T-cell (primary cell): Measurements from ENCODE around the gene PAGE2. TPM values are rescaled to one million over a fixed set of nuclear protein-coding genes. Genes with fewer than 3 reads are reported as not detected.
"Not testable (repeated sequence)": the region's sequence is repeated elsewhere in the genome, so short reads cannot be mapped to it uniquely, and the experiment has no call there.

ENCODE experiments used
- ATAC-seq, 4 experiments: fragments of 200-7000 bp in 3 of 4; fragments of 150-1000 bp in 1 of 4; cut with Tn5 transposase; replicated peaks in 1 of 4; 1 replicate in 3 of 4; 2 replicates in 1 of 4; pipeline ENCODE4 v1.10.0; 2021; ENCODE audit warnings: moderate library complexity in 3 of 4, mild to moderate bottlenecking in 2 of 4, moderate number of reproducible peaks in 1 of 4
- CTCF ChIA-PET, 2 donors: fragments of 300-600 bp; sonication (Branson Sonifier 250); formaldehyde crosslinking; loops; one replicate each; lab custom pipeline; 2022; ENCODE audit warnings: antibody characterized with exemption in 2 of 2; lab: Charles Lee
- POLR2A ChIA-PET, 2 donors: fragments of 300-600 bp; sonication (Branson Sonifier 250); formaldehyde crosslinking; loops; one replicate each; lab custom pipeline; 2022; ENCODE audit warnings: antibody characterized with exemption in 2 of 2; lab: Charles Lee
- DNase-seq, 35 experiments: peaks; one replicate each; pipeline versions ENCODE4 v3.0.0 to v3.0.0-alpha.2; 2013 to 2023
- H3K27ac ChIP-seq: one replicate; pipeline ENCODE4 v1.5.1; 2013; ENCODE audit warnings: low read length
- H3K27me3 ChIP-seq, 2 experiments: replicated peaks in 1 of 2; 1 replicate in 1 of 2; 2 replicates in 1 of 2; pipeline versions ENCODE4 v1.6.1 to v1.7.0; 2013; ENCODE audit warnings: low read length in 1 of 2, mixed read lengths in 1 of 2; ENCODE audit not compliant: control insufficient read depth in 2 of 2, insufficient read depth in 2 of 2; ENCODE audit errors: extremely low read depth in 1 of 2
- H3K36me3 ChIP-seq, 2 donors: 1 replicate in 1 of 2; 2 replicates in 1 of 2; pipeline versions ENCODE4 v1.6.1 to v1.7.0; 2013; ENCODE audit warnings: low read length in 1 of 2; ENCODE audit not compliant: control insufficient read depth in 2 of 2, insufficient read depth in 1 of 2; ENCODE audit errors: extremely low read depth in 1 of 2
- H3K4me1 ChIP-seq, 2 experiments: 1 replicate in 1 of 2; 2 replicates in 1 of 2; pipeline versions ENCODE4 v1.6.1 to v1.7.0; 2013; ENCODE audit warnings: low read length in 2 of 2, mixed read lengths in 1 of 2; ENCODE audit not compliant: insufficient read depth in 2 of 2, control insufficient read depth in 1 of 2; ENCODE audit errors: extremely low read depth in 1 of 2
- H3K4me3 ChIP-seq, 2 donors: 1 replicate in 1 of 2; 2 replicates in 1 of 2; pipeline versions ENCODE4 v1.5.1 to v1.7.0; 2013; ENCODE audit warnings: mild to moderate bottlenecking in 2 of 2, low read length in 1 of 2, moderate library complexity in 1 of 2; ENCODE audit not compliant: control insufficient read depth in 1 of 2; ENCODE audit errors: extremely low read depth in 1 of 2
- H3K9me3 ChIP-seq: 2 replicates; pipeline ENCODE4 v1.7.0; 2013
- H3K27ac Mint-ChIP-seq, 2 donors: one replicate each; pipeline ENCODE4 v1.8.0; 2020 to 2021; ENCODE audit warnings: mild to moderate bottlenecking in 2 of 2, mixed read lengths in 2 of 2
- H3K27me3 Mint-ChIP-seq, 2 donors: one replicate each; pipeline ENCODE4 v1.8.0; 2021 to 2022; ENCODE audit warnings: mixed read lengths in 2 of 2
- H3K36me3 Mint-ChIP-seq: one replicate; pipeline ENCODE4 v1.8.0; 2021; ENCODE audit warnings: mixed read lengths
- H3K4me1 Mint-ChIP-seq, 3 donors: one replicate each; pipeline ENCODE4 v1.8.0; 2020 to 2022; ENCODE audit warnings: mixed read lengths in 3 of 3, mild to moderate bottlenecking in 1 of 3
- H3K4me3 Mint-ChIP-seq, 3 donors: one replicate each; pipeline ENCODE4 v1.8.0; 2020 to 2022; ENCODE audit warnings: mild to moderate bottlenecking in 3 of 3, mixed read lengths in 3 of 3, moderate library complexity in 3 of 3
- H3K9me3 Mint-ChIP-seq, 3 donors: one replicate each; pipeline ENCODE4 v1.8.0; 2020 to 2022; ENCODE audit warnings: mixed read lengths in 3 of 3
- WGBS: methylation state at CpG from one replicate; pipeline ENCODE4 v1.1.5; 2013; ENCODE audit warnings: missing lambda C conversion rate; ENCODE audit not compliant: insufficient coverage; 5-methylcytosine and 5-hydroxymethylcytosine counted together
- total RNA-seq, 35 experiments: library from RNA in 6 of 35; stranded (reverse) in 6 of 35; fragments of 120-200 nt in 1 of 35; gene quantifications; one replicate each; pipeline versions ENCODE4 v1.2.1 to v1.2.4 and lab custom pipeline; 2013 to 2026

The PAGE2 gene
- total RNA-seq, 5 donors from 2014 or later (not counting 1 experiment from before 2014, with no cell fraction given): not detected

GRCh38 chrX:55102754-55103153 is 13.9 kb downstream of the PAGE2 start:
- no peak overlapping the region for H3K27ac ChIP-seq
- no peaks in the 10 kb centered on the region for H3K36me3 ChIP-seq
- peaks cover 3 to 18% of the 10 kb centered on the region in 2 donors for H3K27me3 Mint-ChIP-seq

GRCh38 chrX:55107262-55107661 is 18.4 kb downstream of the PAGE2 start:
- DNase-seq (no peak), ATAC-seq (no peak)
- Mint-ChIP-seq H3K27me3 (peaks cover 0 to 7% of the 10 kb centered on the region in 2 donors), H3K4me1 (peaks cover 0 to 8% (median 0%) of the 10 kb centered on the region in 3 donors), H3K4me3 (no peak overlapping the region), H3K9me3 (peaks cover 0 to 3% (median 0%) of the 10 kb centered on the region in 3 donors), H3K27ac (no peak overlapping the region), H3K36me3 (no peaks in the 10 kb centered on the region)
- ChIA-PET POLR2A (no interaction called here), CTCF (no interaction called here)
- Histone ChIP-seq H3K9me3 (no peaks in the 10 kb centered on the region), H3K36me3 (no peaks in the 10 kb centered on the region), H3K4me3 (no peak overlapping the region), H3K4me1 (no peaks in the 10 kb centered on the region), H3K27me3 (no peaks in the 10 kb centered on the region), H3K27ac (no peak overlapping the region)

More at GRCh38 chrX:55102754-55103153, 13.9 kb downstream of the PAGE2 start:
- CTCF ChIA-PET: no interaction called here
- POLR2A ChIA-PET: no interaction called here
- no peak overlapping the region for H3K4me3 Mint-ChIP-seq
- H3K27ac Mint-ChIP-seq: no peak overlapping the region
- Histone ChIP-seq H3K4me3 (no peak overlapping the region), H3K27me3 (no peaks in the 10 kb centered on the region), H3K9me3 (no peaks in the 10 kb centered on the region), H3K4me1 (no peaks in the 10 kb centered on the region)
- H3K4me1 Mint-ChIP-seq: peaks cover 0 to 6% (median 0%) of the 10 kb centered on the region in 3 donors
- ATAC-seq (no peak), DNase-seq (no peak)
- no CpG with 5 or more reads among the region's 3 CpGs for WGBS
- no peaks in the 10 kb centered on the region for H3K36me3 Mint-ChIP-seq
- H3K9me3 Mint-ChIP-seq: peaks cover 0 to 3% (median 0%) of the 10 kb centered on the region in 3 donors

- no peak for DNase-seq
- Mint-ChIP-seq H3K4me3 (no peak overlapping the region), H3K4me1 (peaks cover 0 to 6% (median 0%) of the 10 kb centered on the region in 3 donors), H3K27ac (no peak overlapping the region), H3K9me3 (peaks cover 0 to 3% (median 0%) of the 10 kb centered on the region in 3 donors), H3K36me3 (no peaks in the 10 kb centered on the region), H3K27me3 (peaks cover 0 to 4% of the 10 kb centered on the region in 2 donors)
- Histone ChIP-seq H3K4me1 (no peaks in the 10 kb centered on the region), H3K9me3 (no peaks in the 10 kb centered on the region), H3K36me3 (no peaks in the 10 kb centered on the region), H3K4me3 (no peak overlapping the region), H3K27ac (no peak overlapping the region), H3K27me3 (no peaks in the 10 kb centered on the region)
- WGBS: no CpG with 5 or more reads among the region's 2 CpGs
- ChIA-PET CTCF (no interaction called here), POLR2A (no interaction called here)
- no peak for ATAC-seq
Measured at GRCh38 chrX:55107911-55108310, 19.1 kb downstream of the PAGE2 start.

GRCh38 chrX:55109306-55109705 is 20.5 kb downstream of the PAGE2 start:
- peaks cover 0 to 3% (median 0%) of the 10 kb centered on the region in 3 donors for H3K9me3 Mint-ChIP-seq
- POLR2A ChIA-PET: no interaction called here
- no peak for ATAC-seq
- H3K4me1 ChIP-seq: no peaks in the 10 kb centered on the region
- CTCF ChIA-PET: no interaction called here
- no peaks in the 10 kb centered on the region for H3K36me3 ChIP-seq
- no peak overlapping the region for H3K27ac Mint-ChIP-seq
- no peaks in the 10 kb centered on the region for H3K27me3 Mint-ChIP-seq
- no peak overlapping the region for H3K27ac ChIP-seq
- H3K36me3 Mint-ChIP-seq: no peaks in the 10 kb centered on the region
- H3K4me1 Mint-ChIP-seq: peaks cover 0 to 5% (median 0%) of the 10 kb centered on the region in 3 donors
- H3K4me3 ChIP-seq: no peak overlapping the region
- H3K4me3 Mint-ChIP-seq: no peak overlapping the region
- H3K27me3 ChIP-seq: no peaks in the 10 kb centered on the region
- no peak for DNase-seq
- H3K9me3 ChIP-seq: no peaks in the 10 kb centered on the region
- WGBS: no CpG with 5 or more reads among the region's 7 CpGs

- H3K27me3 Mint-ChIP-seq: peaks cover 0 to 11% of the 10 kb centered on the region in 2 donors
- Histone ChIP-seq H3K27me3 (no peaks in the 10 kb centered on the region), H3K4me1 (no peaks in the 10 kb centered on the region), H3K27ac (no peak overlapping the region), H3K36me3 (no peaks in the 10 kb centered on the region), H3K9me3 (no peaks in the 10 kb centered on the region), H3K4me3 (no peak overlapping the region)
- no peaks in the 10 kb centered on the region for H3K9me3 Mint-ChIP-seq
- no CpG with 5 or more reads among the region's 8 CpGs for WGBS
- ChIA-PET CTCF (interaction anchor here in 1 of 2 donors (0.7 kb wide), 1 partner anchor 11 kb away, joined by 3 read pairs; no protein-coding TSS in a partner anchor), POLR2A (no interaction called here)
- H3K4me1 Mint-ChIP-seq: peaks cover 0 to 5% (median 0%) of the 10 kb centered on the region in 3 donors
- ATAC-seq: no peak
- H3K27ac Mint-ChIP-seq: no peak overlapping the region
- DNase-seq: no peak
- H3K4me3 Mint-ChIP-seq: no peak overlapping the region
- no peaks in the 10 kb centered on the region for H3K36me3 Mint-ChIP-seq
Measured at GRCh38 chrX:55111578-55112254, 22.9 kb downstream of the PAGE2 start.

GRCh38 chrX:55116589-55116988 is 27.8 kb downstream of the PAGE2 start:
- peaks cover 14 to 34% (median 21%) of the 10 kb centered on the region in 3 donors for H3K4me1 Mint-ChIP-seq
- H3K4me3 ChIP-seq, H3K27me3 ChIP-seq, CTCF ChIA-PET, H3K27ac Mint-ChIP-seq, H3K36me3 ChIP-seq, H3K27ac ChIP-seq, H3K9me3 ChIP-seq, DNase-seq, H3K36me3 Mint-ChIP-seq, ATAC-seq, H3K9me3 Mint-ChIP-seq, H3K4me3 Mint-ChIP-seq: not testable (repeated sequence)
- no CpG with 5 or more reads among the region's 7 CpGs for WGBS
- POLR2A ChIA-PET: interaction anchor here in 1 of 2 donors (0.6 kb wide), 1 partner anchor 8 kb away, joined by 3 read pairs; no protein-coding TSS in a partner anchor
- peaks cover 0 to 17% of the 10 kb centered on the region in 2 experiments for H3K4me1 ChIP-seq
- peaks cover 0 to 33% of the 10 kb centered on the region in 2 donors for H3K27me3 Mint-ChIP-seq
